GM21825 (cell line): ENCODE data around the gene UGT1A8.
"Not testable (repeated sequence)": the region's sequence is repeated elsewhere in the genome, so short reads cannot be mapped to it uniquely, and the experiment has no call there.

Experiments
- ATAC-seq: cut with Tn5 transposase; IDR thresholded peaks from one replicate; pipeline ENCODE4 v1.9.1; 2021; ENCODE audit warnings: mild to moderate bottlenecking, moderate library complexity; ENCODE audit not compliant: unreplicated experiment

Gene UGT1A8

DNA sequence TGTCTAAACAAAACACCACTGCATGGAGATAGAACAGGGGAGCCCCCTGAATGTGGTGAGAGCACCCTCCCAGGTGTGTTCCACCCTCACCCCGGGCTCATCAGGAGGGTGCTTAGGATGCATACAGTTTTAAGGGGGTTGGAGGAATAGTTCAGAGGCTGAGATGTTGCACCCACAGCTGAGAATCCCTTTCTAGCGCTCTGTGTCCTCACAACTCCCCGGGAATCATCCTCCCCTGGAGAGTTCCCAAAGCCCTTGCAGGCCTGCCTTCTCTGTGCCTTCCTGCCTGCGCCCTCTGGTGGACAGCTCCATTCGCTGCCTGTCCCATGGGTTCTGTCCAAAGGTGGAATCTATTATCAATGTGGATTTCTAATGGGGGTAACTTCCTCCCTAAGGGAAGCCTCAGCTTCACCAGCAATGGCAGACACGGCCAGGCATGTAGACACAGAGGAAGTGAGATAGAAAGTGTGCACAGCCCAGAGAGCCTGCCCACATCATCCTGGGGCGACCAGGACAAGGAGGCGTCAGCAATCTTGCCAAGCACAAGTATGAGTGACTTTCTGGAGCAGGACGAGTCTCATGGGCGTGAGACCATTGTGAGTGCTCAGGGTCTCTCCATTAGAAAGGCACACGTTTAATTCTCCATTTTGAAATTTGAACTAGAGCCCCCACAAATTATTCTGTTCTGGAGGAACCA, 94.0 kb downstream of the UGT1A8 start:
- ATAC-seq = peak; percentile 58

GRCh38 chr2:233712611-233713261, 95.3 kb downstream of the UGT1A8 start, which contains the start of gene UGT1A5:
Gene UGT1A5, plus strand, starts transcription at chr2:233712907. Its CDS starts 85 bp downstream, at chr2:233712992.
- no peak for ATAC-seq

DNA sequence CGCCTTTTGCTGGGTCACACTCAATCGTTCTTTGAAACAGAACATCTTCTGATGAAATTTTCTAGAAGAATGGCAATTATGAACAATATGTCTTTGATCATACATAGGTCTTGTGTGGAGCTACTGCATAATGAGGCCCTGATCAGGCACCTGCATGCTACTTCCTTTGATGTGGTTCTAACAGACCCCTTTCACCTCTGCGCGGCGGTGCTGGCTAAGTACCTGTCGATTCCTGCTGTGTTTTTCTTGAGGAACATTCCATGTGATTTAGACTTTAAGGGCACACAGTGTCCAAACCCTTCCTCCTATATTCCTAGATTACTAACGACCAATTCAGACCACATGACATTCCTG, 95.8 kb downstream of the UGT1A8 start:
- ATAC-seq = no peak

GRCh38 chr2:233714121-233714520, 96.7 kb downstream of the UGT1A8 start:
- ATAC-seq = no peak

DNA sequence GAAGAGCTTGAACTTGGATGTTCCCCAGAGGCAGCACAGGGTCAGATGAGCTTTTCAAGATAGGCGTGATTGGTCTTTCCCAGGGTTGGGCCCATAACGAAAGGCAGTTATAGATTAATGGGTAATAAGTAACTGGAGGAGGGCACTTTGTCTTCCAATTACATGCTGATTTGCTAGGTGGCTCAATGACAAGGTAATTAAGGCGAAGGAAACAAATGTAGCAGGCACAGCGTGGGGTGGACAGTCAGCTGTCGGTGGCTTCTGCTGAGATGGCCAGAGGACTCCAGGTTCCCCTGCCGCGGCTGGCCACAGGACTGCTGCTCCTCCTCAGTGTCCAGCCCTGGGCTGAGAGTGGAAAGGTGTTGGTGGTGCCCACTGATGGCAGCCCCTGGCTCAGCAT, 101.1 kb downstream of the UGT1A8 start, which contains the start of gene UGT1A4:
Gene UGT1A4 (plus strand): TSS at position 185 of the 400 bp plus-strand sequence. CDS start 85 bp downstream, at position 270.
- ATAC-seq = no peak

DNA sequence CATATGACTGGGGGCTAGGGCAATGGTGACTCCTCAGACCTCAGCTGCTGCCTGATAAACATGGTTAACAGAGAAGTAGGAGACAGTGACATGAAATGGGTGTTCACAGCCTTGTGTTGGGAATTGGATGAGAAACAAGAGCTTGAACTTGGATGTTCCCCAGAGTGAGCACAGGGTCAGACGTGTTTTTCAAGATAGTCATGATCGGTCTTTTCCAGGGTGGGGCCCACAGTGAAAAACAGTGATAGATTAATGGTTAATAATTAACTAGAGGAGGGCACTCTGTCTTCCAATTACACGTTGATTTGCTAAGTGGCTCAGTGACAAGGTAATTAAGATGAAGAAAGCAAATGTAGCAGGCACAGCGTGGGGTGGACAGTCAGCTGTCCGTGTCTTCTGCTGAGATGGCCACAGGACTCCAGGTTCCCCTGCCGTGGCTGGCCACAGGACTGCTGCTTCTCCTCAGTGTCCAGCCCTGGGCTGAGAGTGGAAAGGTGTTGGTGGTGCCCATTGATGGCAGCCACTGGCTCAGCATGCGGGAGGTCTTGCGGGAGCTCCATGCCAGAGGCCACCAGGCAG, 111.4 kb downstream of the UGT1A8 start, which contains the start of gene UGT1A3:
Gene UGT1A3 (plus strand): TSS at position 320 of the 579 bp plus-strand sequence. CDS start 85 bp downstream, at position 405.
- no peak for ATAC-seq

GRCh38 chr2:233736868-233737653, 119.6 kb downstream of the UGT1A8 start:
- not testable (repeated sequence) for ATAC-seq

GRCh38 chr2:233740870-233741269, 123.4 kb downstream of the UGT1A8 start:
- ATAC-seq = no peak

GRCh38 chr2:233743464-233744259, 126.2 kb downstream of the UGT1A8 start:
- no peak for ATAC-seq

- no peak for ATAC-seq
These were observed 127.8 kb downstream of the UGT1A8 start for GRCh38 chr2:233745073-233745755.

DNA sequence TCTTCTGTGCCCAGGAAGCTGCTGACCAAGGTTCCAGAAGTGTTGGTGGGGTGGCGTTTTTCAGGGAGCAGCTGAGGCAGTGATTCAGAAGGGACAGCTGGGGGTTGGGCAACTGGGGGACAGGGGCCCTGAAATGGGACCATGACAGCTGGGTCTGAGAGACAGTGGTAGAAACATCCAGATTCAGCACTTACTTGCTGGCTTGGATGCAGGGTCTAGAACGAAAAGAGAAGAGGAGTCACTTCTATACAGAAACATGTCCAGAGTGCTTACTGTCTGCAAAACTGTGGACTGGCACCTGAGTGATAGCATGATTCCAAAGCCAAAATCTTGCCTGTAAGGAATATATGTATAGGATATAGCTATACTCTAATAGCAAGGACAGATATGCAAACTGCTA, 128.4 kb downstream of the UGT1A8 start:
- not testable (repeated sequence) for ATAC-seq

DNA sequence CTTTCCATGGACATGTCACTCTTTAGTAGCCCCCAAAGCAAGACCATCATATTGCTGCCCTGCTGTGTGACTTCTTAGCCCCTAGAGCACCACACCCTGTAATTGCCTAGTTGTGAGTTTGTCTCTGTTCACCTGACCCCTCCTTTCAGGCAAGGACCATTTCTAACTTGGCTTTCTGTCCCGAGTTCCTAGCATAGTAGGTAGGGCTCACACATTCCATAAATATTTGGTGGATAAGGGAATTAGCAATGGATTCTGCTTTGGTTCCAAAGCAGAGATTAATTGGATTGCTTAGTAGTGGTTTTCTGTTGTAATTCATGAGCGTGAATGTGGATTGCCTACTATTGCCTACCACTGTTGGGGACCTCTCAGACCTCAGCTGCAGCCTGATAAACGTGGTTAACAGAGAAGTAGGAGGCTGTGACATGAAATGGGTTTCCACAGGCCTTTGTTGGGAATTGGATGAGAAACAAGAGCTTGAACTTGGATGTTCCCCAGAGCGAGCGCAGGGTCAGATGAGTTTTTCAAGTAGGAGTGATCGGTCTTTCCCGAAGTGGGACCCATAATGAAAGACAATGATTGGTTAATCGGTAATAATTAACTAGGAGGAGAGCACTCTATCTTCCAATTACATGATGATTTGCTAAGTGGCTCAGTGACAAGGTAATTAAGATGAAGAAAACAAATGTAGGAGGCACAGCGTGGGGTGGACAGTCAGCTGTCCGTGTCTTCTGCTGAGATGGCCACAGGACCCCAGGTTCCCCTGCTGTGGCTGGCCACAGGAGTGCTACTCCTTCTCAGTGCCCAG, 129.2 kb downstream of the UGT1A8 start:
- ATAC-seq = no peak

GRCh38 chr2:233747283-233747544, 129.8 kb downstream of the UGT1A8 start:
- no peak for ATAC-seq

DNA sequence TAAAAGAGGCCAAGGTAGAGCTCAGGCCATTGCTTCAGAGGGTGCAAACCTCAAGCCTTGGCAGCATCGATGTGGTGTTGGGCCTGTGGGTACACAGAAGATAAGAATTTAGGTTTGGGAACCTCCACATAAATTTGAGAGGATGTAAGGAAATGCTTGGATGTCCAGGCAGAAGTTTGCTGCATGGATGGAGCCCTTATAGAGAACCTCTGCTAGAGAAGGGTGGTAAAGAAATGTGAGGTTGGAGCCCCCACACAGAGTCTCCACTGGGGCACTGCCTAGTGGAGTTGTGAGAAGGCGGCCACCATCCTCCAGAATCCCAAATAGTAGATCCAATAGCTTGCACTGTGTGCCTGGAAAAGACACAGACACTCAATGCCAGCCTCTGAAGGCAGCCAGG, 133.3 kb downstream of the UGT1A8 start:
- not testable (repeated sequence) for ATAC-seq

DNA sequence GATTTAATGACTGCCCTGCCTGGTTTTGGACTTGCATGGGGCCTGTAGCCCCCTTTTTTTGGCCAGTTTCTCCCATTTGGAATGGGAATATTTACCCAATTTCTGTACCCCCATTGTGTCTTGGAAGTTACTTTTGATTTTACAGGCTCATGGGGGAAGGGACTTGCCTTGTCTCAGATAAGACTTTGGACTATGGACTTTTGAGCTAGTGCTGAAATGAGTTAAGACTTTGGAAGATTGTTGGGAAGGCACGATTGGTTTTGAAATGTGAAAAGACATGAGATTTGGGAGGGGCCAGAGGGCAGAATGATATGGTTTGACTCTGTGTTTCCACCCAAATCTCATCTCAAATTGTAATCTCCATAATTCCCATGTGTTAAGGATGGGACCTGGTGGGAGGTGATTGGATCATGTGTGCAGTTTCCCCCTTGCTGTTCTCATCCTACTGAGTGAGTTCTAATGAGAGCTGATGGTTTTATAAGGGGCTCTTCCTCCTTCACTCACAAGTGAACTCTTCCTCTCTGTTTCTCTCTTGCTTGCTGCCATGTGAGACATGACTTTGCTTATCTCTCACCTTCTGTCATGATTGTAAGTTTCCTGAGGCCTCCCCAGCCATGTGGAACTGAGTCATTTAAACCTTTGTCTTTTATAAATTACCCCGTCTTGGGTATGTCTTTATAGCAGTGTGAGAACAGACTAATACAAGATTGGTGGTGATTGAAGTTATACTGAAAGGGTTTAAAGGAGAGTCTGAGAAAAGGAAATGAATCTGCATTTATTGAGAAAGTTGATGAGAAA, 134.0 kb downstream of the UGT1A8 start:
- ATAC-seq = not testable (repeated sequence)

DNA sequence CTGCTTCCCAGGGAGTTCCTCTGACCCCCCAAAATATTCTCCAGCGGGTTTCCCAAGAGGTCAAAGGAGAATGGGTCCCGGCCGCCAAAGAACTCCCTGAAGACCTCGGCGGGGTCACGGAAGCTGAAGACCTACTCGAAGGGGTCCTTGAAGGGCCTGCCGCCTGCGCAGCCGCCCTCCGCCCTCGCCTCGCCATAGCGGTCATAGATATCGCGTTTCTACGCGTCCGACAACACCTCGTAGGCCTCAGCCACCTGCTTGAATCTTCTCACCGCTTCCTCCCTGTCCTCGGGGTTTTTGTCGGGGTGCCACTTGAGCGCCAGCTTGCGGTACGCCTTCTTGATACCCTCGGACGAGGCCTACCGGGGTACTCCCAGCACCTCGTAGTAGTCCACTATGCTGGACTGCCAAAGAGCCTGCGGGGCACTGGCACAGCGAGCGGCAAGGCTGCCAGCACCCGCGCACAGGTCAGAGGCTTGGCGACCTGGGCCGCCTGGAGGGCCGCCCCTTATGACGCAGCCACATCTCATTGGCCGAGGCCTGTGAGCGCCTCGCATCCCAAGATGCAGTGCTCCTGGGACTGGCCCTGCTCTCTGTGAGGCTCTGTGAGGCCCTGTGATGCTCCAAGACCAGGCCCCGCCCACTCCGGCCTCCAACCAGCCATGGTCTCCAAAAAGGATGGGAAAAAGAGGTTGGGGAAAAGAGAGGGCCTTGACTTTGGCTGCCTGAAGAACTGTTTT, 137.6 kb downstream of the UGT1A8 start:
- no peak for ATAC-seq

GRCh38 chr2:233756429-233757081, 139.1 kb downstream of the UGT1A8 start:
- no peak for ATAC-seq
